Endodermal cell (in vitro differentiated cells): ENCODE results near the gene LDLRAD4. TPM values are rescaled to one million over a fixed set of nuclear protein-coding genes. Genes with fewer than 3 reads are reported as not detected.

Source experiments
- DNase-seq: peaks from one replicate; pipeline ENCODE4 v3.0.0-alpha.2; 2017
- H3K27ac ChIP-seq: 2 replicates; pipeline ENCODE4 v1.5.1; 2013; ENCODE audit warnings: mild to moderate bottlenecking, low read depth, low read length, moderate library complexity
- H3K27me3 ChIP-seq: 2 replicates; pipeline ENCODE4 v1.6.1; 2013; ENCODE audit warnings: mild to moderate bottlenecking, low read length, moderate library complexity; ENCODE audit not compliant: insufficient read depth, control insufficient read depth, poor library complexity, severe bottlenecking
- H3K36me3 ChIP-seq: 2 replicates; pipeline ENCODE4 v1.7.0; 2013; ENCODE audit warnings: mild to moderate bottlenecking, low read length, moderate library complexity; ENCODE audit not compliant: control insufficient read depth, insufficient read depth
- H3K4me1 ChIP-seq: one replicate; pipeline ENCODE4 v1.7.0; 2013; ENCODE audit warnings: low read length; ENCODE audit not compliant: control insufficient read depth, insufficient read depth
- H3K4me3 ChIP-seq: 2 replicates; pipeline ENCODE4 v1.5.1; 2013; ENCODE audit warnings: mild to moderate bottlenecking, low read length, moderate library complexity
- H3K9ac ChIP-seq: 2 replicates; pipeline ENCODE4 v1.6.1; 2013; ENCODE audit warnings: mild to moderate bottlenecking, low read length, moderate library complexity; ENCODE audit not compliant: poor library complexity, severe bottlenecking; ENCODE audit errors: extremely low read depth
- H3K9me3 ChIP-seq: 2 replicates; pipeline ENCODE4 v1.6.1; 2013; ENCODE audit warnings: mild to moderate bottlenecking, low read length, moderate library complexity; ENCODE audit not compliant: control insufficient read depth
- H3K27ac Mint-ChIP-seq: 2 replicates; pipeline ENCODE4 v1.8.0; 2020; ENCODE audit warnings: mixed read lengths
- H3K27me3 Mint-ChIP-seq: 2 replicates; pipeline ENCODE4 v1.8.0; 2021; ENCODE audit warnings: mild to moderate bottlenecking, mixed read lengths; ENCODE audit not compliant: insufficient read depth
- H3K36me3 Mint-ChIP-seq: 2 replicates; pipeline ENCODE4 v1.8.0; 2020; ENCODE audit warnings: low read depth, mixed read lengths
- H3K4me1 Mint-ChIP-seq: 2 replicates; pipeline ENCODE4 v1.8.0; 2020; ENCODE audit warnings: mixed read lengths
- H3K4me3 Mint-ChIP-seq: 2 replicates; pipeline ENCODE4 v1.8.0; 2020; ENCODE audit warnings: mild to moderate bottlenecking, moderate library complexity, mixed read lengths
- H3K9me3 Mint-ChIP-seq: 2 replicates; pipeline ENCODE4 v1.8.0; 2020; ENCODE audit warnings: mild to moderate bottlenecking, mixed read lengths
- WGBS, 2 experiments: methylation state at CpG; one replicate each; pipeline versions ENCODE4 v1.1.5 to v1.1.7; 2013; ENCODE audit warnings: missing lambda C conversion rate in 2 of 2, mixed read lengths in 1 of 2; ENCODE audit not compliant: insufficient coverage in 1 of 2, insufficient read length in 1 of 2; 5-methylcytosine and 5-hydroxymethylcytosine counted together
- total RNA-seq, 2 donors: library from RNA; stranded (reverse); fragmentation: NEBNext Ultra II Directional in 1 of 2; extraction: Animal tissue kit (Norgen Biotek cat#: 25700) in 1 of 2; gene quantifications; 2 replicates in 1 of 2; 3 replicates in 1 of 2; pipeline ENCODE4 v1.2.1, GENCODE V29; 2021
- TF ChIP-seq, protein P1 (sequence below): fragments of 200-600 bp; sonication (generic); conservative IDR thresholded peaks from 2 replicates; pipeline ENCODE4 v1.5.0; 2021; ENCODE audit warnings: antibody characterized with exemption, mild to moderate bottlenecking

LDLRAD4 gene
- total RNA-seq, 2 donors from 2014 or later = 14.9 to 15.1 TPM

DNA sequence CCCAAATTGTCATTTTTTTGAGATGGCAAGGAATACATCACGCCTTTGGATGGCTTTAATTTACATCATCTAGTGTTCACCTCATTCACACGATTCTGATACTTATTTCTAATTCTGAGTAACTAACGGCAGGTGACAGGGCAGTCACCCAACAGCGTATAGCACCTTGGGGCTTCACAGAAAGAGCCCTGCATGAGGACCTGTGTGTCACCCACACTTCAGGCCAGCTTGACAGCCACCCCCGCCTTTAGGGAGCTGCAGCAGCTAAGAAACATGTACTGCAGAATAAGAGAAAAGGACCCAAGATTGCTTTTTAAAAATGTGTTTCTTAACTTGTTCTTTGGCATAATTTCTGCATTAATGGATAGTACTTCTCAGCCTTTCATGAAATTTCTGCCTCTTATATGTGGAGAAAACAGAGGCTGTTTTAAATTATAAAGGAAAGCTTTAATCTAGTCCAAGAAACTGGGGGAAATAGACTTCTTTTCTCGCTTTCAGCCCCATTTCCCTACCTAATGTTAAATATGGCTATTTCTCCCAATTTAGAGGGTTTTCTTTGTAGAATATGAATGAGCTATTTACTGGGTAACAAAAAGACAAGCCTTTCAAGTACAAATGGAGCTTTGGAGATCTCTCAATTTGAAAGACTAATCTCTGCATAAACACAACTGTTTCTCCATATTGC lies 245.1 kb downstream of the LDLRAD4 start:
- H3K27me3 Mint-ChIP-seq = peaks cover 1% of the 10 kb centered on the region
- WGBS, 2 experiments = 88 to 89% methylated on average over 3 to 5 of the region's 6 CpGs
- no peaks in the 10 kb centered on the region for H3K4me1 Mint-ChIP-seq
- peak; percentile 22 for DNase-seq
- H3K9me3 Mint-ChIP-seq = peaks cover 16% of the 10 kb centered on the region
- H3K27ac Mint-ChIP-seq = no peak overlapping the region
- H3K4me1 ChIP-seq = no peaks in the 10 kb centered on the region
- no peak overlapping the region for H3K27ac ChIP-seq
- no peak overlapping the region for H3K4me3 Mint-ChIP-seq
- no peak overlapping the region for H3K9ac ChIP-seq
- peaks cover 4% of the 10 kb centered on the region for H3K9me3 ChIP-seq
- H3K4me3 ChIP-seq = no peak overlapping the region
- peaks cover 8% of the 10 kb centered on the region for H3K36me3 Mint-ChIP-seq
- no peaks in the 10 kb centered on the region for H3K27me3 ChIP-seq
- TF ChIP-seq, protein P1, sequence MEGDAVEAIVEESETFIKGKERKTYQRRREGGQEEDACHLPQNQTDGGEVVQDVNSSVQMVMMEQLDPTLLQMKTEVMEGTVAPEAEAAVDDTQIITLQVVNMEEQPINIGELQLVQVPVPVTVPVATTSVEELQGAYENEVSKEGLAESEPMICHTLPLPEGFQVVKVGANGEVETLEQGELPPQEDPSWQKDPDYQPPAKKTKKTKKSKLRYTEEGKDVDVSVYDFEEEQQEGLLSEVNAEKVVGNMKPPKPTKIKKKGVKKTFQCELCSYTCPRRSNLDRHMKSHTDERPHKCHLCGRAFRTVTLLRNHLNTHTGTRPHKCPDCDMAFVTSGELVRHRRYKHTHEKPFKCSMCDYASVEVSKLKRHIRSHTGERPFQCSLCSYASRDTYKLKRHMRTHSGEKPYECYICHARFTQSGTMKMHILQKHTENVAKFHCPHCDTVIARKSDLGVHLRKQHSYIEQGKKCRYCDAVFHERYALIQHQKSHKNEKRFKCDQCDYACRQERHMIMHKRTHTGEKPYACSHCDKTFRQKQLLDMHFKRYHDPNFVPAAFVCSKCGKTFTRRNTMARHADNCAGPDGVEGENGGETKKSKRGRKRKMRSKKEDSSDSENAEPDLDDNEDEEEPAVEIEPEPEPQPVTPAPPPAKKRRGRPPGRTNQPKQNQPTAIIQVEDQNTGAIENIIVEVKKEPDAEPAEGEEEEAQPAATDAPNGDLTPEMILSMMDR = no peak
- H3K36me3 ChIP-seq = no peaks in the 10 kb centered on the region

DNA sequence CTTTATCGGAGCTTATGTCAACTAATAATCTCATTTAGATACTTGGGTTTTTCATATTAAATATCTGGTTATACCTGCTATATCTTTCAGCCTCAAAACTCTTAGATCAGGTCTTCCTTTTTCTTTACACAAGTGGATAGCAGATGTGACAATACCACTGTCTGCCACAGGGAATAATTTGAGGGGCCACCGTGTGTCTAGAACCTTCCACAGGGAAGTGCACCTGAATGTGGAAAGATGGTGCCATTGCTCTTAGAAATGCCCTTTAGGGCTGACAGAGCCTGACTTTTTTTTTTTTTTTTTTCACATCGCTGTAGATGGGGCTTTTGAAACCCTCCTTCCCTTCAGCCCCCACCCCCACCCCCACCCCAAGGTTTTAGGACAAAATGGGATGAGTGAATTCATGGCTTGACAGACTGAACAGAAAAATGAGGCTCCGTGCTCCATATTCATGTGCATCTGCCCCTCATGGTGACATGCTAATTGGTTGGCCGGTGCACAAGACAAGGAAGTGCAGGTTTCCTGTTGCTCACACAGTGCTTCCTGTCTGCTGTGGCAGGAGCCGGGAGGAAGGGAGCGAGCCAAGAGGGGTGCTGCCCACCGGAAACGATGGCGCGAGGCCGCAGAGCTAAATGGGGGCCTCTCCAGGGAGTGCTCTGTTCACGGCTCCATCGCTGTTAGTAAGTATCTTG lies 246.0 kb downstream of the LDLRAD4 start:
- WGBS, 2 experiments = 86 to 91% methylated on average over 10 to 12 of the region's 14 CpGs
- Histone ChIP-seq H3K4me3 (no peak overlapping the region), H3K9ac (no peak overlapping the region), H3K27ac (no peak overlapping the region), H3K4me1 (no peaks in the 10 kb centered on the region), H3K36me3 (no peaks in the 10 kb centered on the region), H3K27me3 (no peaks in the 10 kb centered on the region), H3K9me3 (peaks cover 4% of the 10 kb centered on the region)
- Mint-ChIP-seq H3K9me3 (peaks cover 16% of the 10 kb centered on the region), H3K27me3 (peaks cover 1% of the 10 kb centered on the region), H3K36me3 (peaks cover 8% of the 10 kb centered on the region), H3K27ac (peak overlapping the region; percentile 69), H3K4me3 (no peak overlapping the region), H3K4me1 (no peaks in the 10 kb centered on the region)
- peak; percentile 33 for DNase-seq
- TF ChIP-seq, protein P1 = peak; percentile 16

DNA sequence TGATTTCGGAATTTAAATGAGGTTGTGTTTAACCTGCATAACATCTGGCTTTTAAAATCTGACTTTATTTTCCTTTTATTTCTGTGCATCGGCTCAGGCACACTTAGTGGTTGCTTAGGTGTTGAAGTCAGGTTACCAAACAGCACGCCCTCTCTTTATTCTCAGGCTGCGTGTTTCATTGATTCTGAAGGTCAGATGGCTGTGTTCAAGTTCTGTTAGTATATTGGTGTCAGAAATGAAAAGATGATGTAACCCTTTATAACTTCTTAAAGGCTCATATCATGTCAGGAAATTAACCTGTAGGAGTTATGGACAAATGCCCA lies 246.5 kb downstream of the LDLRAD4 start:
- Histone ChIP-seq H3K9me3 (peaks cover 4% of the 10 kb centered on the region), H3K27ac (no peak overlapping the region), H3K4me1 (no peaks in the 10 kb centered on the region), H3K36me3 (no peaks in the 10 kb centered on the region), H3K4me3 (no peak overlapping the region), H3K27me3 (no peaks in the 10 kb centered on the region), H3K9ac (no peak overlapping the region)
- peaks cover 8% of the 10 kb centered on the region for H3K36me3 Mint-ChIP-seq
- H3K27me3 Mint-ChIP-seq = peaks cover 1% of the 10 kb centered on the region
- no peak overlapping the region for H3K4me3 Mint-ChIP-seq
- H3K27ac Mint-ChIP-seq = peak overlapping the region; percentile 69
- H3K9me3 Mint-ChIP-seq = peaks cover 16% of the 10 kb centered on the region
- WGBS, 2 experiments = 95% methylated on average over 2 to 4 of the region's 4 CpGs
- TF ChIP-seq, protein P1 = no peak
- no peak for DNase-seq
- H3K4me1 Mint-ChIP-seq = no peaks in the 10 kb centered on the region
